GM10248 (cell line): ENCODE results near the gene PDE11A.
"Not testable (repeated sequence)": the region's sequence is repeated elsewhere in the genome, so short reads cannot be mapped to it uniquely, and the experiment has no call there.

Source experiments
- CTCF ChIA-PET: fragments of 300-600 bp; sonication (Branson Sonifier 250); formaldehyde crosslinking; extraction: SDS; loops from one replicate; lab custom pipeline; 2021; ENCODE audit warnings: antibody characterized with exemption; lab: Yijun Ruan, JAX
- POLR2A ChIA-PET: fragments of 350-650 bp; sonication (Branson Sonifier 250); formaldehyde crosslinking; extraction: SDS; loops from one replicate; lab custom pipeline; 2020; ENCODE audit warnings: antibody characterized with exemption; lab: Yijun Ruan, JAX
- DNase-seq: peaks from one replicate; pipeline ENCODE4 v3.0.0; 2012; ENCODE audit errors: extremely low spot score
- TF ChIP-seq, protein P1 (sequence below): IDR thresholded peaks from 2 replicates; pipeline ENCODE4 v1.5.1; 2012; ENCODE audit warnings: mild to moderate bottlenecking, low read depth; ENCODE audit errors: extremely low read depth, missing control alignments, control extremely low read depth

PDE11A gene

DNA sequence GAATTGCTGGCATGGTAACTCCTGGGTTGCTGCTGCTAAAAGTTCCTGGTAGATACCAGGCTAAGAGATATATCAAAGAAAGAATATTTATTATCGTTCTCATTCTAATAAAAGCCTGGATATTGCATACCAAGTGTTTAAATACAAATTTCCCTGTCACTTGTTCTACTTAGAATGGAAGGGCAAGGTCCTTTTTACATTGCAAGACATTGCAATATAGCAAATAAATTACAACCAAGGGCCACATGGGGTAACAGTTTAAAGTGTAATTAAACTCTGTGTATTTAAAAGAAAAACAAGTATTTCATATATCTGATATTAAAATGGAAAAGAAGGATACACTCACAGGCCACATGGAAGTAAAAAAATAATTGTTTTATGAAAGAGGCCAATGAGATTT is 16.2 kb downstream of the PDE11A start:
- ChIA-PET POLR2A (no interaction called here), CTCF (no interaction called here)
- TF ChIP-seq, protein P1, sequence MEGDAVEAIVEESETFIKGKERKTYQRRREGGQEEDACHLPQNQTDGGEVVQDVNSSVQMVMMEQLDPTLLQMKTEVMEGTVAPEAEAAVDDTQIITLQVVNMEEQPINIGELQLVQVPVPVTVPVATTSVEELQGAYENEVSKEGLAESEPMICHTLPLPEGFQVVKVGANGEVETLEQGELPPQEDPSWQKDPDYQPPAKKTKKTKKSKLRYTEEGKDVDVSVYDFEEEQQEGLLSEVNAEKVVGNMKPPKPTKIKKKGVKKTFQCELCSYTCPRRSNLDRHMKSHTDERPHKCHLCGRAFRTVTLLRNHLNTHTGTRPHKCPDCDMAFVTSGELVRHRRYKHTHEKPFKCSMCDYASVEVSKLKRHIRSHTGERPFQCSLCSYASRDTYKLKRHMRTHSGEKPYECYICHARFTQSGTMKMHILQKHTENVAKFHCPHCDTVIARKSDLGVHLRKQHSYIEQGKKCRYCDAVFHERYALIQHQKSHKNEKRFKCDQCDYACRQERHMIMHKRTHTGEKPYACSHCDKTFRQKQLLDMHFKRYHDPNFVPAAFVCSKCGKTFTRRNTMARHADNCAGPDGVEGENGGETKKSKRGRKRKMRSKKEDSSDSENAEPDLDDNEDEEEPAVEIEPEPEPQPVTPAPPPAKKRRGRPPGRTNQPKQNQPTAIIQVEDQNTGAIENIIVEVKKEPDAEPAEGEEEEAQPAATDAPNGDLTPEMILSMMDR = no peak
- no peak for DNase-seq

DNA sequence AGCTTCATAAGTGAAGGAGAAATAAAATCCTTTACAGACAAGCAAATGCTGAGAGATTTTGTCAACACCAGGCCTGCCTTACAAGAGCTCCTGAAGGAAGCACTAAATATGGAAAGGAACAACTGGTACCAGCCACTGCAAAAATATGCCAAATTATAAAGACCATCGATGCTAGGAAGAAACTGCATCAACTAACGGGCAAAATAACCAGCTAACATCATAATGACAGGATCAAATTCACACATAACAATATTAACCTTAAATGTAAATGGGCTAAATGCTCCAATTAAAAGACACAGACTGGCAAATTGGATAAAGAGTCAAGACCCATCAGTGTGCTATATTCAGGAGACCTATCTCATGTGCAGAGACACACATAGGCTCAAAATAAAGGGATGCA is 21.3 kb downstream of the PDE11A start:
- DNase-seq, POLR2A ChIA-PET: not testable (repeated sequence)
- CTCF ChIA-PET = interaction anchor here (1.5 kb wide), 1 partner anchor 16 kb away, joined by 3 read pairs; no protein-coding TSS in a partner anchor

DNA sequence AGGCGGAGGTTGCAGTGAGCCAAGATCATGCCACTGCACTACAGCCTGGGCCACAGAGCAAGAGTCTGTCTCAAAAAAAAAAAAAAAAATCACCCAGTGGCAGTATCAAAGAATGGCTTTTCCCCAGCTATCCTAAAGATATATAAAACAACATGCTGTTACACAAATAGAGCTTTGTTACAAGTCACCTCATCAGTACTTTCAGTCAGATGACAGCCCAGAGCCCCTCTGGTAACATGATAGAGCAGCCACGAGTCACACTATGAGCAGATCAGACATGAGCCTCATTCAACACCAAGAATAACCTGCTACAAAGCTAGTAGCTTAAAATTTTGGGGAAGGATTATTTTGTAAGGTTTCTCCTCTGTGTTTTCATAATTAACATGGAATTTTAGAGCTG is 25.2 kb downstream of the PDE11A start:
- DNase-seq = no peak
- ChIA-PET POLR2A (no interaction called here), CTCF (interaction anchor here (1.1 kb wide), 1 partner anchor 64 kb away, joined by 3 read pairs; no protein-coding TSS in a partner anchor)
- TF ChIP-seq, protein P1 = no peak

DNA sequence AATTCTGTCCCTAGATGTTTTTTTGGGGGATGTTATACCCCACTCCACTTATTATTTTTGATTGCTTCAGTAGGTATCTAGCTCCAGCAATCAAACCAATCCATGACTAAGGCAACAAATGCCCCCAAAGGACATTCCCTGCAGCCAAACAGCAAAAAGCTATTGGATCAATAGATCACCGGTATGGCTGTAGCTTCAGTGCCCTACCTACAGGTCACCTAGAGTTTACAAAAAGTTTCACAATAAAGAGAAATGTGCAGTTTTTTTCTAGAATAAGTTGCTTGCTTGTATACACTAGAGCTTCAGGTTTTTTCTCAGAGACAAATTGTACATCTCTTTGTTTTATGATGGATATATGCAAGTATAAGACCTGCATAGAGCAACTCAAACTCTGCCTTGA is 27.7 kb downstream of the PDE11A start:
- CTCF ChIA-PET = no interaction called here
- POLR2A ChIA-PET = no interaction called here
- TF ChIP-seq, protein P1 = no peak
- no peak for DNase-seq

DNA sequence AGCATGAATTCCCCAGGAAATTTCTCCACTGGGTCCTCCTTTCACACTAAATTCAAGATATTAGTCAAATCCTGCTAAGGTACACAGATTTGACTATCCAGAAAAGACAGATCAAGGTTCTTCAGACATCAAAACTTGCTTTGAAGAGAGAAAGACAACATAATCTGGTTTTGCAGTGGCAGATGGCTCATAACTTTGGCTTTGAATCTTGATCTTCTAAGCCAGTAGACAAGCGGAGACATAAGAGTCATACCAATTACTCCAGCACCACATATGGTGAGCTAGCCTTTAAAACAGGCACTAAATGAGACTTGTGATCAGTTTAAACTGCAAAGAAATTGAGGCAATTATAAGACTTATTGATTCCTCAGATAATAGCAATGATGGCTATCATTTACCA is 29.3 kb downstream of the PDE11A start:
- TF ChIP-seq, protein P1 = no peak
- POLR2A ChIA-PET = no interaction called here
- DNase-seq = no peak
- CTCF ChIA-PET = no interaction called here

DNA sequence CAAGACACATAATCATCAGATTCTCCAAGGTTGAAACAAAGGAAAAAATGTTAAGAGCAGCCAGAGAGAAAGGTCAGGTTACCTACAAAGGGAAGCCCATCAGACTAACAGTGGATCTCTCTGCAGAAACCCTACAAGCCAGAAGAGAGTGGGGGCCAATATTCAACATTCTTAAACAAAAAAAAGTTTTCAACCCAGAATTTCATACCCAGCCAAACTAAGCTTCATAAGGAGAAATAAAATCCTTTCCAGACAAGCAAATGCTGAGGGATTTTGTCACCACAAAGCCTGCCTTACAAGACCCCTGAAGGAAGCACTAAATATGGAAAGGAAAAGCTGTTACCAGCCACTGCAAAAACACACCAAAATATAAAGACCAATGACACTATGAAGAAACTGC is 39.0 kb downstream of the PDE11A start:
- DNase-seq, POLR2A ChIA-PET, CTCF ChIA-PET: not testable (repeated sequence)

DNA sequence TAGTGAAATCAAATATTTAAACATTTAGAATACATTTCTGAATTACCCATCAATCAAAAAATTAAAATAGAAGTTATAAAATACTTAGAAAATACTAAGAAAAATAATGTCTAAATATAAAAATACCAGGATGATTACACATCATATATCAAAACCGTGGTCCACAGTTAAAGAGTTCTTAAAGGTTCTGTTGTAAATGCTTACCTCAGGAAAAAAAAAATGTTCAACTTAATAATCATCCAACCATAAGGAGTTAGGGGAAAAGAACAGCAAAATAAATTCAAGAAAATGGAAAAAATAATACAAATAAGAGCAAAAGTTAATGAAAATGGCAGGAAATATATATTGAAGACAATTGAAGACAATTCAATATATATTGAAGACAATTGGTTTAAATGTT is 43.2 kb downstream of the PDE11A start:
- DNase-seq = no peak
- ChIA-PET CTCF (interaction anchor here (1.2 to 1.4 kb wide), 2 partner anchors 11 to 12 kb away, joined by 3 read pairs; no protein-coding TSS in a partner anchor), POLR2A (no interaction called here)
- TF ChIP-seq, protein P1 = no peak
